ENCODE results near the gene SON. TPM values are rescaled to one million over a fixed set of nuclear protein-coding genes. Genes with fewer than 3 reads are reported as not detected.

SON gene
- total RNA-seq, 6 donors from 2014 or later: 236 to 1,038 (median 307) TPM

DNA sequence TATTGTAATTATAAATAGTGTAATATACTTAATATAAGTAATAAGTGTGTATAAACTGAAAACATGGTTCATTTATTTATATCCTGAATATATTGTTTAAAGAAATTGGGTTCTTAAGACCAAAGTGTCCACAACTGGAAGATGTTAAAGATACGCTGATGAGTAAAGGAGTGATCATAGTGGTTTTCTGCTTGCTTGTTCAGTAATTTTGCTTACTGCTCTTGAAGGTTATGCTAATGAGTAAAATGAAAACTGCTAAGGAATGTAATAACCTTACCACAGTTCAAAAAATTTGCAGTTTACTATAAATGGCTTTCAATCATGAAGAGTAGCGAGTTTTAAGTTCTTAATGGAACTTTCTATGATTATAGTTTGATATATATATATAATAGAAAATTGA lies 23.7 kb downstream of the SON start:
- Histone ChIP-seq H3K4me1 (peaks cover 0 to 12% (median 5%) of the 10 kb centered on the region in 4 donors), H3K27ac (no peak overlapping the region), H3K4me3 (no peak overlapping the region), H3K36me3 (peaks cover 19 to 85% (median 31%) of the 10 kb centered on the region in 4 donors), H3K27me3 (no peaks in the 10 kb centered on the region), H3K9me3 (no peaks in the 10 kb centered on the region)
- ATAC-seq (ENCODE audit: low FRiP score in 2 of 2): no peak
- DNase-seq: no peak
- TF ChIP-seq, protein P1, sequence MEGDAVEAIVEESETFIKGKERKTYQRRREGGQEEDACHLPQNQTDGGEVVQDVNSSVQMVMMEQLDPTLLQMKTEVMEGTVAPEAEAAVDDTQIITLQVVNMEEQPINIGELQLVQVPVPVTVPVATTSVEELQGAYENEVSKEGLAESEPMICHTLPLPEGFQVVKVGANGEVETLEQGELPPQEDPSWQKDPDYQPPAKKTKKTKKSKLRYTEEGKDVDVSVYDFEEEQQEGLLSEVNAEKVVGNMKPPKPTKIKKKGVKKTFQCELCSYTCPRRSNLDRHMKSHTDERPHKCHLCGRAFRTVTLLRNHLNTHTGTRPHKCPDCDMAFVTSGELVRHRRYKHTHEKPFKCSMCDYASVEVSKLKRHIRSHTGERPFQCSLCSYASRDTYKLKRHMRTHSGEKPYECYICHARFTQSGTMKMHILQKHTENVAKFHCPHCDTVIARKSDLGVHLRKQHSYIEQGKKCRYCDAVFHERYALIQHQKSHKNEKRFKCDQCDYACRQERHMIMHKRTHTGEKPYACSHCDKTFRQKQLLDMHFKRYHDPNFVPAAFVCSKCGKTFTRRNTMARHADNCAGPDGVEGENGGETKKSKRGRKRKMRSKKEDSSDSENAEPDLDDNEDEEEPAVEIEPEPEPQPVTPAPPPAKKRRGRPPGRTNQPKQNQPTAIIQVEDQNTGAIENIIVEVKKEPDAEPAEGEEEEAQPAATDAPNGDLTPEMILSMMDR (IDR thresholded peaks at IDR 0.05): no peak
- TF ChIP-seq POLR2A (IDR thresholded peaks at IDR 0.05): no peak
- no peak for TF ChIP-seq POLR2AphosphoS5 (IDR thresholded peaks at IDR 0.05)
- TF ChIP-seq EP300 (IDR thresholded peaks at IDR 0.05): no peak
- WGBS, 2 donors: 96 to 98% methylated on average over 2 of the region's 2 CpGs

DNA sequence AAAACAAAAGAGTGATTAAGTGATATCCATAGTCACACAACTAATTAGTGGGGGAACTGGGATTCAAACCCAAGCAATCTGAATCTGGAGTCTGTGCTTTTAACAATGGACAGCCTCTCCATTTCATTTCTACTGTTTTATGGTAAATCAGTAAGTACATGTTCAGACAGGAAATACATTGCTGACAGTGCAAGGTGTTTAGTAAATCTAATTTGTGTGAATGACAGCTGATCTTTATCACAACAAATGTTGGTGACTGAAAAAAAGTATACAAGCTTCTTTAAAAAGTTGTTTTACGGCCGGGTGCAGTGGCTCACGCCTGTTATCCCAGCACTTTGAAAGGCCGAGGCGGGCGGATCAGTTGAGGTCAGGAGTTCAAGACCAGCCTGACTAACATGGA lies 25.1 kb downstream of the SON start:
- Histone ChIP-seq H3K36me3 (peaks cover 21 to 86% (median 29%) of the 10 kb centered on the region in 4 donors), H3K4me3 (no peak overlapping the region), H3K27me3 (no peaks in the 10 kb centered on the region), H3K27ac (peak overlapping the region in 1 of 4 donors; percentile 23), H3K9me3 (no peaks in the 10 kb centered on the region), H3K4me1 (peaks cover 0 to 12% (median 5%) of the 10 kb centered on the region in 4 donors)
- DNase-seq: no peak
- no peak for ATAC-seq (ENCODE audit: low FRiP score in 2 of 2)
- TF ChIP-seq POLR2A (IDR thresholded peaks at IDR 0.05) (no peak), EP300 (IDR thresholded peaks at IDR 0.05) (no peak), POLR2AphosphoS5 (IDR thresholded peaks at IDR 0.05) (no peak)
- TF ChIP-seq, protein P1 (IDR thresholded peaks at IDR 0.05): no peak
- WGBS, 2 donors: 85 to 89% methylated on average over 6 of the region's 6 CpGs

DNA sequence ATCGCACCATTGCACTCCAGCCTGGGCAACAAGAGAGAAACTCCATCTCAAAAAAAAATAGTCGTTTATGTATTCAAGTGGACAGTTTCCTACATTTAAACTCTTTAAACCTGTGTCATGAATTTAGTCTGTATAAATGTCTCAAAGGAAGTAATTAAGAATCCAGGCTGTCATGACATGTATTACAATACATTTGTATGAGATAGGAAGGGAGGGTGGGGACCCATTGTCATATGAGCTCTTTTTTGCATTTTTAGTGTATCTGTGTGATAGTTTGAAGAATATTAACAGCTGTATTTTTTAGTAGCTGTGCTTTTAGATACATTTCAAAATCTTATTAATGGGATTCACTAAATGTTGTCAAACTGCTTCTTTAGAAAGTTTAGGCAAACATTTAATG lies 25.6 kb downstream of the SON start:
- Histone ChIP-seq H3K27me3 (no peaks in the 10 kb centered on the region), H3K9me3 (no peaks in the 10 kb centered on the region), H3K36me3 (peaks cover 24 to 86% (median 32%) of the 10 kb centered on the region in 4 donors), H3K4me3 (no peak overlapping the region), H3K4me1 (peaks cover 0 to 12% (median 5%) of the 10 kb centered on the region in 4 donors), H3K27ac (no peak overlapping the region)
- DNase-seq (no peak), ATAC-seq (ENCODE audit: low FRiP score in 2 of 2) (no peak)
- no peak for TF ChIP-seq POLR2A (IDR thresholded peaks at IDR 0.05)
- TF ChIP-seq, protein P1 (IDR thresholded peaks at IDR 0.05): no peak
- no peak for TF ChIP-seq POLR2AphosphoS5 (IDR thresholded peaks at IDR 0.05)
- no peak for TF ChIP-seq EP300 (IDR thresholded peaks at IDR 0.05)
- 72 to 77% methylated on average over 2 of the region's 2 CpGs for WGBS, 2 donors

DNA sequence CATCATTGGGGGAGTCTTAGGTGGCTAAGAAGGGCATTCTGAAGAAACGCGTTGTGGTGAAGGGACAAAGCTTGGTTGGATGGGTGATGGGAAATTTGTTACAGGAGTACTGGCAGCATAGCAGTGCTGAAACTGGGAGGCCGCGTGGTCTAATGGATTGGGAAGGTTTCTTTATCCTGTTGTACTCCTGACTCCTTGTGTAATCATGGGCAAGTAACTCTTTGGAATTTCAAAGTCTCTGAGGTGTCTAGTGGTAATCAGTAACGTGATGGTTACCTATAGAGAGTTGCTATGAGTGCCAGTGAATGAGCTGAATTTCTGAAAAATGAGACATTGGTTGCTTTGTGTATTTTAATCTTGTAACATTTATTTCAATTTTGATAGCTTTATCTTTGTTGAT lies 27.2 kb downstream of the SON start:
- Histone ChIP-seq H3K4me3 (no peak overlapping the region), H3K36me3 (peaks cover 34 to 87% (median 44%) of the 10 kb centered on the region in 4 donors)
- 90 to 93% methylated on average over 5 of the region's 5 CpGs for WGBS, 2 donors

More for the DNA sequence above, 27.2 kb downstream of the SON start:
- TF ChIP-seq, protein P1 (IDR thresholded peaks at IDR 0.05): no peak
- TF ChIP-seq POLR2A (IDR thresholded peaks at IDR 0.05): no peak
- no peak for TF ChIP-seq POLR2AphosphoS5 (IDR thresholded peaks at IDR 0.05)
- no peak for TF ChIP-seq EP300 (IDR thresholded peaks at IDR 0.05)
- DNase-seq (no peak), ATAC-seq (ENCODE audit: low FRiP score in 2 of 2) (no peak)
- H3K27me3 ChIP-seq: no peaks in the 10 kb centered on the region
- no peaks in the 10 kb centered on the region for H3K9me3 ChIP-seq
- no peak overlapping the region for H3K27ac ChIP-seq
- peaks cover 0 to 12% (median 5%) of the 10 kb centered on the region in 4 donors for H3K4me1 ChIP-seq

Measured in upper lobe of left lung (tissue), 6 donors.